Rectal smooth muscle tissue (tissue), 1 donor: ENCODE measurements around the gene BLTP3A.
"Not testable (repeated sequence)": the region's sequence is repeated elsewhere in the genome, so short reads cannot be mapped to it uniquely, and the experiment has no call there.

Experiments
- H3K27ac ChIP-seq: one replicate; pipeline ENCODE4 v1.7.0; 2013; ENCODE audit warnings: low read depth, low read length, inconsistent platforms
- H3K27me3 ChIP-seq: one replicate; pipeline ENCODE4 v1.7.0; 2013; ENCODE audit warnings: low read length; ENCODE audit not compliant: control insufficient read depth, insufficient read depth
- H3K36me3 ChIP-seq: one replicate; pipeline ENCODE4 v1.7.0; 2013; ENCODE audit warnings: low read length; ENCODE audit not compliant: control insufficient read depth, insufficient read depth
- H3K4me1 ChIP-seq: one replicate; pipeline ENCODE4 v1.7.0; 2013; ENCODE audit warnings: low read length; ENCODE audit not compliant: control insufficient read depth, insufficient read depth
- H3K4me3 ChIP-seq: one replicate; pipeline ENCODE4 v1.7.0; 2013; ENCODE audit warnings: low read length
- H3K9ac ChIP-seq: one replicate; pipeline ENCODE4 v1.7.0; 2013; ENCODE audit warnings: low read length

Gene BLTP3A

GRCh38 chr6:34791701-34792604, at the start of gene BLTP3A:
Gene BLTP3A (plus strand): TSS chr6:34792083. CDS start chr6:34792251, 168 bp downstream.
- peaks cover 9% of the 10 kb centered on the region for H3K4me1 ChIP-seq
- peak within 1 kb of the TSS; percentile 93 for H3K9ac ChIP-seq
- peak within 1 kb of the TSS; percentile 73 for H3K27ac ChIP-seq
- H3K27me3 ChIP-seq = no peaks in the 10 kb centered on the region
- H3K4me3 ChIP-seq = peak within 1 kb of the TSS; percentile 69
- H3K36me3 ChIP-seq = no peaks in the 10 kb centered on the region

GRCh38 chr6:34742094-34742493, 49.8 kb upstream of the BLTP3A start:
- no peak overlapping the region for H3K4me3 ChIP-seq
- H3K36me3 ChIP-seq = no peaks in the 10 kb centered on the region
- no peak overlapping the region for H3K27ac ChIP-seq
- no peaks in the 10 kb centered on the region for H3K4me1 ChIP-seq
- no peaks in the 10 kb centered on the region for H3K27me3 ChIP-seq
- no peak overlapping the region for H3K9ac ChIP-seq

- Histone ChIP-seq H3K9ac (no peak overlapping the region), H3K36me3 (no peaks in the 10 kb centered on the region), H3K4me3 (no peak overlapping the region), H3K27me3 (no peaks in the 10 kb centered on the region), H3K4me1 (no peaks in the 10 kb centered on the region), H3K27ac (no peak overlapping the region)
These were observed 48.1 kb upstream of the BLTP3A start for GRCh38 chr6:34743625-34744293.

GRCh38 chr6:34744294-34744647, 47.6 kb upstream of the BLTP3A start:
- not testable (repeated sequence) for H3K27me3 ChIP-seq, H3K9ac ChIP-seq, H3K4me1 ChIP-seq, H3K4me3 ChIP-seq, H3K27ac ChIP-seq, H3K36me3 ChIP-seq

- no peak overlapping the region for H3K9ac ChIP-seq
- no peak overlapping the region for H3K27ac ChIP-seq
- H3K4me3 ChIP-seq = no peak overlapping the region
- no peaks in the 10 kb centered on the region for H3K27me3 ChIP-seq
- no peaks in the 10 kb centered on the region for H3K4me1 ChIP-seq
- H3K36me3 ChIP-seq = no peaks in the 10 kb centered on the region
These were observed 46.4 kb upstream of the BLTP3A start for GRCh38 chr6:34745277-34746103.

- Histone ChIP-seq H3K9ac (no peak overlapping the region), H3K27ac (no peak overlapping the region), H3K4me1 (no peaks in the 10 kb centered on the region), H3K4me3 (peak overlapping the region; percentile 13), H3K27me3 (no peaks in the 10 kb centered on the region), H3K36me3 (no peaks in the 10 kb centered on the region)
These were observed 45.6 kb upstream of the BLTP3A start for GRCh38 chr6:34746104-34746846.

GRCh38 chr6:34748757-34749156, 43.1 kb upstream of the BLTP3A start:
- Histone ChIP-seq H3K27me3 (no peaks in the 10 kb centered on the region), H3K9ac (no peak overlapping the region), H3K27ac (no peak overlapping the region), H3K36me3 (no peaks in the 10 kb centered on the region), H3K4me3 (no peak overlapping the region), H3K4me1 (no peaks in the 10 kb centered on the region)

- Histone ChIP-seq H3K4me3 (peak overlapping the region; percentile 71), H3K27ac (peak overlapping the region; percentile 82)
- not testable (repeated sequence) for H3K27me3 ChIP-seq, H3K4me1 ChIP-seq, H3K36me3 ChIP-seq, H3K9ac ChIP-seq
These were observed 35.4 kb upstream of the BLTP3A start for GRCh38 chr6:34756513-34756856.

- Histone ChIP-seq H3K27me3 (no peaks in the 10 kb centered on the region), H3K4me3 (peak overlapping the region; percentile 97), H3K36me3 (no peaks in the 10 kb centered on the region), H3K27ac (peak overlapping the region; percentile 89), H3K9ac (peak overlapping the region; percentile 92), H3K4me1 (peaks cover 3% of the 10 kb centered on the region)
These were observed 34.1 kb upstream of the BLTP3A start for GRCh38 chr6:34757687-34758274.

GRCh38 chr6:34760108-34760507, 31.8 kb upstream of the BLTP3A start:
- Histone ChIP-seq H3K4me3 (no peak overlapping the region), H3K27me3 (no peaks in the 10 kb centered on the region), H3K36me3 (no peaks in the 10 kb centered on the region), H3K9ac (no peak overlapping the region), H3K27ac (no peak overlapping the region), H3K4me1 (peaks cover 3% of the 10 kb centered on the region)

GRCh38 chr6:34761681-34762080, 30.2 kb upstream of the BLTP3A start:
- H3K4me3 ChIP-seq, H3K36me3 ChIP-seq, H3K9ac ChIP-seq, H3K27ac ChIP-seq, H3K4me1 ChIP-seq, H3K27me3 ChIP-seq: not testable (repeated sequence)
